GM21526 (cell line): ENCODE measurements around the gene FARS2.
"Not testable (repeated sequence)": the region's sequence is repeated elsewhere in the genome, so short reads cannot be mapped to it uniquely, and the experiment has no call there.

Experiments used
- ATAC-seq: cut with Tn5 transposase; IDR thresholded peaks from one replicate; pipeline ENCODE4 v1.9.1; 2021; ENCODE audit warnings: moderate library complexity; ENCODE audit not compliant: unreplicated experiment, low FRiP score

The FARS2 gene

GRCh38 chr6:5672581-5673011 is 411.3 kb downstream of the FARS2 start:
- no peak for ATAC-seq

GRCh38 chr6:5673019-5673790 is 411.9 kb downstream of the FARS2 start:
- ATAC-seq, result no peak

- ATAC-seq, result no peak
Observed at GRCh38 chr6:5674141-5674540, 412.8 kb downstream of the FARS2 start.

GRCh38 chr6:5674721-5675120 is 413.4 kb downstream of the FARS2 start:
- ATAC-seq, result no peak

- ATAC-seq, result no peak
Observed at GRCh38 chr6:5676701-5677100, 415.4 kb downstream of the FARS2 start.

GRCh38 chr6:5677219-5678000 is 416.1 kb downstream of the FARS2 start:
- no peak for ATAC-seq

- ATAC-seq, result no peak
Observed at GRCh38 chr6:5679270-5679669, 418.0 kb downstream of the FARS2 start.

- no peak for ATAC-seq
Observed at GRCh38 chr6:5679691-5680090, 418.4 kb downstream of the FARS2 start.

GRCh38 chr6:5680095-5680494 is 418.8 kb downstream of the FARS2 start:
- ATAC-seq, result no peak

GRCh38 chr6:5681480-5681879 is 420.2 kb downstream of the FARS2 start:
- no peak for ATAC-seq

GRCh38 chr6:5682530-5682929 is 421.2 kb downstream of the FARS2 start:
- ATAC-seq, result no peak

GRCh38 chr6:5683747-5684146 is 422.4 kb downstream of the FARS2 start:
- not testable (repeated sequence) for ATAC-seq

- no peak for ATAC-seq
Observed at GRCh38 chr6:5684320-5685053, 423.2 kb downstream of the FARS2 start.

GRCh38 chr6:5693225-5694145 is 432.2 kb downstream of the FARS2 start:
- ATAC-seq, result no peak

GRCh38 chr6:5695260-5696245 is 434.2 kb downstream of the FARS2 start:
- no peak for ATAC-seq

- no peak for ATAC-seq
Observed at GRCh38 chr6:5697508-5697907, 436.2 kb downstream of the FARS2 start.

- ATAC-seq, result no peak
Observed at GRCh38 chr6:5698318-5698717, 437.0 kb downstream of the FARS2 start.

- not testable (repeated sequence) for ATAC-seq
Observed at GRCh38 chr6:5699064-5699463, 437.8 kb downstream of the FARS2 start.

GRCh38 chr6:5701174-5701573 is 439.9 kb downstream of the FARS2 start:
- no peak for ATAC-seq
